Measurements from ENCODE around the gene WDR20.

WDR20 gene

DNA sequence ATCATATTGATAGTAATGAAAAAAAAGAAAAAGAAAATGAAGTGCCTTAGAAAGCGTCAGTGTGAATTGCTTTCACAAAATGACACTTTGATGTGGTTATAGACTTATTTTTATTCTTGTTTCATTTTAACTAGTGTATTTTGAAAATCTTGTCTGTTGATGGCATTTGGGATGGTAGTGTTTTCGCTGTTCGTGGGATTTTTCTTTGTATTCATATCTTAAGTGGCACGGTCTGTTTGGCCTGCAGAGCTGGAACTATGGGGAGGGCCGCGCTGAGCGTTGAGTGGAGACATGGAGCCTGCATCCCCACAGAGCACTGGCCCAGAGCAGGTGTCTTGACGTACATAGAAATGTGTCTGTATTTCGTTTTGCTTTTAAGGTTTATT, 61.6 kb downstream of the WDR20 start:
- no peak for DNase-seq

DNA sequence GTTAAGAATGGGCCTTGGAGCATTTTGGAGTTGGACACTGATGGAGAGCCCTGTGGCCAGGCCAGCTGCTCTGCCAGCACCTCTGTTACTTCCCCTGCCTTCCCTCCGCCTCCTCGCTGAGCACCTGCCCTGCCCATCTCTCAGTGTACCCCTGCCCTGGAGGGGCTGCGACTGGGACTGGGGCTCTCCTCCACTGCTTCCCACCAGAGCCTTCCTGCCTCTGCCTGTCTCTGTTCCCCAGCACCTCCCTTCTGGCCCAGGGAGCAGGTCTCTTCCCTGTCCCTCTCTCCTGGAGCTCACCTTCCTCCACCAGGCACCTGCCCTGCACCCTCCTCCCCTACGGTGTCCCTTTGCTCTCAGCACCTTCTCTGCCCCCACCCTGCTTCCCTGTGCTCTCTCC, 62.1 kb downstream of the WDR20 start:
- DNase-seq = no peak

DNA sequence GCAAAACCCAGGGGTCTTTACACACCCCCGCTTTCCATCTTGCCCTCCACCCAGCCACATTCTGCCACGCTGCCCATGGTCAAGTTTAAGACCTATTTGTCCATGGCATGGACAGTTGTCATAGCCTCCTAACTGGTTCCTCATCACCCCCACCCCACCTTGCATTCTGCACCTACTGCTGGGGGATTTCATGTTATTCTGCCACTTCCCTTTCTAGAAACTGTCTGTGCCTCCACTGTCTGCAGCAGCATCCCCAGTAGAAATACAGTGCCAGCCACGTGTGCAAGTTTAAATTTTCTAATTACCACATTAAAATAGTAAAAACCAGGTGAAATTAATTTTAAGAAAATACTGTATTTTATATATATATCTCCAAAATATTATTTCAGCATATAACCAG, 63.2 kb downstream of the WDR20 start:
- DNase-seq = no peak

DNA sequence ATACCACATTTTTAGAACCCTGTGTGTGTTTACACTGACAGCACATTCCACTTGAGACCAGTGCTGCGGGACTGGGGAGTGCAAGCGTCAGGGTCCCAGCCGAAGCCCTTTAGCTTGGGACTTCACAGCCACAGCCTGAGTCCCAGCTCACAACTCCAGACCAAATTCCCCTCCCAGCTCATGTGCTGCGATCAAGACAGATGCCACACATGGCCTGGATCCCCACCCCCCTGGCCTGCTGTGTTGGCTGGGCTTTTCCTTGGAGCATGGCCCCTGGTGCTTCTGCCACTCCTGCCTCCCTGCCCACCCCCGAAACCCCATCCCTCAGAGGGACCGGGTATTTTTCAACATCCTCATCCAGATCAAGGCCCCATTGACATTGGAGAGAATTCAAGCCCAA, 63.7 kb downstream of the WDR20 start:
- DNase-seq = no peak

DNA sequence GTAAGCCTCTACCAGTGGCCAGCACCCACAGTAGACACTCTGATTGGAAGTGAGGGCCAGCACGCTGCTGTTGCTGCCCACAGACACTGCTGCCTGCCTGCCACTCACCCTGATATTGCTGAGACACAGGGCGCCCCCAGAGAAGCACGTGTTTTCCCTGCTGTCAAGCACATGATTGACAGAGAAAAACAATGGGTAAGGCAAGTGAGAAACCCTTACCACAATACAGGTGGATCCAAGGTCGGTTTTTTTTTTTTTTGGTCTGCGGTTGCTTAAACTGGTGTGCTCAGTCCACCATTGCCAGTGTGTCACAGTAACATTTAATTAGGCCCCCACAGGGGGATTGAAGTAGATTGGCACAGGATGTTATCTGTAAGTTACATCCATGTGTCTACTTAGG, 65.9 kb downstream of the WDR20 start:
- DNase-seq = no peak

DNA sequence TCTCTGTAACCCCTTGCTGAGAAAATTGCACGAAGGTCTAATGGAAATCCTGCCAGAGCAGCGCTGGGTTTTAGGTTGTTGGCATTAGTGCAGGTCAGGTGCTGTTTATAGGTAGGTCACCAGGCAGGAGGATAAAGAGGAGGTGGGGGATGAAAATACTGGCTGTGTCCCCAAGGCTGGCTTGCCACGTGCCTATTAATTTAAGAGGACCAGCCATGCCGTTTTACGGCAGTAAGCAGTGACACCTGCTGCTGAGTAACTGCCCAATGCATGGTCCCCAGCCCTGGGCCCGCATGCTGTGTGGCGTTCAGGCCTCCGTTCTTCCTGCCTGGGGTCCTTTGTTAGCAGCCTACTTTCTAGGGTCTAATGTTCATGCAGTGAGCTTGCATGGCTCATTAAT, 67.2 kb downstream of the WDR20 start:
- DNase-seq = no peak

DNA sequence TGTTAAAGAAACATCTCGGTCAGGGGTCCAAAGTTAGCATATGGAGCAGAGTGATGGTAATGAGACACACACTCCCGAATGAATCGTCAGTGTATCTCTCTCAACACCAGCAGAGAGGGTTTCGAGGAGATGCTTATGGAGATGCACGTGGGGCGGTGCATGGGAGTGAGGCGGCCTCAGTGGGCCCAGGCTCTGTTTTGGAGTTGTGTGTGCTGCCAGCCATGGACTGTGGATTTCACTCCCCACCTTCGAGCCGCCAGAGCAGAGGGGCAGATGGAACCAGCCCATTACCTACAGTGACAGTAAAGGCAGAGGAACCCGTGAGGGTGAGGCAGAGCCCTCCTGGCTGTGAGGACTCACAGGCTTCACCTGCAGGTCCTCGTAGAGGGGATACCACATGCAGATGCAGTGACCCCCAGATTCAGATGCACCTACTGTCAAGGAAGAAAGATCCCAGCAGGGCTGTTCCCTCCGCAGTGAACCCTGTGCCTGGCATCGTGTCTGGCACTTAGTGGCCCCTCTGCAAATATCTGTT, 68.2 kb downstream of the WDR20 start:
- no peak for DNase-seq

DNA sequence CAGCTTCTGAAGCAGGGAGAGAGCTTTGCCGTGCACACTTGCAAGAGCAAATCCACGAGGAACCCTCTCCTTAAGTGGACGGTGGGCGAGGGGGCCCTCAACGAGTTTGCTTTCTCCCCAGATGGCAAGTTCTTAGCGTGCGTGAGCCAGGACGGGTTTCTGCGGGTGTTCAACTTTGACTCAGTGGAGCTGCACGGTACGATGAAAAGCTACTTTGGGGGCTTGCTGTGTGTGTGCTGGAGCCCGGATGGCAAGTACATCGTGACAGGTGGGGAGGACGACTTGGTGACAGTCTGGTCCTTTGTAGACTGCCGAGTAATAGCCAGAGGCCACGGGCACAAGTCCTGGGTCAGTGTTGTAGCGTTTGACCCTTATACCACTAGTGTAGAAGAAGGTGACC, 69.0 kb downstream of the WDR20 start:
- DNase-seq = no peak

DNA sequence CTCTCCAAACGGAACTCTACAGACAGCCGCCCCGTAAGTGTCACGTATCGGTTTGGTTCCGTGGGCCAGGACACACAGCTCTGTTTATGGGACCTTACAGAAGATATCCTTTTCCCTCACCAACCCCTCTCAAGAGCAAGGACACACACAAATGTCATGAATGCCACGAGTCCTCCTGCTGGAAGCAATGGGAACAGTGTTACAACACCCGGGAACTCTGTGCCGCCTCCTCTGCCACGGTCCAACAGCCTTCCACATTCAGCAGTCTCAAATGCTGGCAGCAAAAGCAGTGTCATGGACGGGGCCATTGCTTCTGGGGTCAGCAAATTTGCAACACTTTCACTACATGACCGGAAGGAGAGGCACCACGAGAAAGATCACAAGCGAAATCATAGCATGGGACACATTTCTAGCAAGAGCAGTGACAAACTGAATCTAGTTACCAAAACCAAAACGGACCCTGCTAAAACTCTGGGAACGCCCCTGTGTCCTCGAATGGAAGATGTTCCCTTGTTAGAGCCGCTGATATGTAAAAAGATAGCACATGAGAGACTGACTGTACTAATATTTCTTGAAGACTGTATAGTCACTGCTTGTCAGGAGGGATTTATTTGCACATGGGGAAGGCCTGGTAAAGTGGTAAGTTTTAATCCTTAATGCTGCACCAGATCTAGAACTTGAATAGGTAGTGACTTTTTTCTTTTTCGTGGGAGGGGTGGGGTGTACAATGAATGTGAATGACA, 69.7 kb downstream of the WDR20 start:
- DNase-seq = no peak

DNA sequence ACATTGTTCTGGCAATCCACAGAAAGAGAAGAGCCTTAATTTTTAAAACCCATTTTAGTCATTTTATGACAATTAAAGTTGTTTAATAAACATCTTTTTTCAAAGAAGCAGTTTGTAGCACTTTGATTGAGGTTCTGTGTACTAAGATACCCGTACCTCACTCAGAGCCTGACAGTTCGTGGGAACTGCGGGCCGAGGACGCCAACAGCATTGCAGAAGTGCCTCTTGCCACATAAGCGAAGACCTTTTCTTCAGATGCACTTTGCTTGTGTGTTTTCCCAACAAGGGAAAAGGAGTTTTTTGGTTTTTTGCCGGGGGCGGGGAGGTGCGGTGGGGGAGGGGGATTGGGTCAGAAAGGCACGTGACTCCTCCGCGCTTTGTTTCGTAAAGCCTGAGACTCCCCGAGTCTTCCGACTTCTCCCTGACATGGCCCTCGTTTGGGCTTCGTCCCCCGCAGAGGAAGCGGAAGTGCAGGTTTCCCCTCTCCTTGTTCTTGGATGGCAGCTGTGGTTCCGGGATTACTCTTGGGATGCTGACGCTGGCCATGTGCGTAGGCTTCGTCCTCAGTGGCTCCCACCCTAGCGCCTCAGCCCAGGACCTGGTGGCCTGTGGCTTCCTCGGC, 70.8 kb downstream of the WDR20 start:
- DNase-seq = peak in 2 of 3 donors; percentile 9 to 36

DNA sequence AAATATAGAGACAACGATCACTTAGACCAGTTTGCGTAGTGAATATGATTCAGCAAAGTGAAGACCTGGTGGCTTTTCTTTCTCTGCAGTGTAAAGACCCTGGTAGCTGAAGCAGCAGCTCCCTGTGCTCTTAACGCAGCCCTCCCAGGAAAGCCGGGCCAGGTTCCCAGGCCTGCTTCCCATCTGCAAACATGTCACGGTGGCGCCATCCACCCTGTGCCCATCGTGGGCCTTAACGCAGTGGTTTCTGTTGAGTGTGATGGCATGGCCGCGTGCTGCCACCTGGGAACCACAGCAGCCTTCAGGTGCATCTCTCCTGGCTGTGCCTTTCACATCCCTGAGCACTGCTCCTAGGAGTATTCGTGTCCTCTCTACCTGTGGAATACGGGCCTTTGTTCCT, 71.5 kb downstream of the WDR20 start:
- DNase-seq = no peak

DNA sequence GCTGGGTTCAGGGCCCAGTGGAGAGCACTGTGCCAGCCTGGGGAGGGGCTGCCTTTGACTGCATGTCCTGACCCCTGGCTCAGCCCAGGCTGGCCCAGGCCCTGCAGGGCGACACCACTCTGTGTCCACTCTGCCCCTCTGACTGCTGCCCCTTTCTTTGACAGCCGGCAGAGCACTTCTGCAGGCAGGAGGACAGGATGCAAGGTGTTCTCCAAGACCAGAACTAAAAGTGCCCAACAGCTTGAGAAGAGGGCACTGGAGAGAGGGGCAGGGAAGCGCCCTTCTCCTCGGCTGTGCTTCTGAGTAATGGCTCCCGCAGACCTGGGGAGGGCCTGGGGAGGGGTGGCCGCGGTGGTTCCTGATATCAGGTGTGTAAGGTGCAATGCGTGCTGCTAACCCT, 72.7 kb downstream of the WDR20 start:
- DNase-seq = no peak

DNA sequence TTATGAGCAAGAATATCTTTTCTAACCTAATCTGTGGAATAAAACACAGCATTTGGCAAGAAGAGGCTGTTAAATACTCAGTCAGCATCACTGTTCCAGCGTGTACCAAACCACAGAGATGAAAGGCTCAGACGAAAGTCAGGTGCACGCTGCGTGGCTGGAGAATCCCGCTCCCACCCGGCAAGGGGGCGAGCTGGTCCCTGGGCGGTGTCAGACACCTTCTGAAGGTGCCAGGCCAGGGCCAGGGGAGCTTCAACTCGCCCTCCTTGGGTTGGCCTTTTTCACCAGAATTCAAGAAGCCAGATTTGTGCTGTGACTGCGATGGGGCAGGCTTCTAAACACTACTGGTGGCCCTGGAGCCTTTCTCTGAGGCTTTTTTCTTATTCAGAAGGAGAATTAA, 73.1 kb downstream of the WDR20 start:
- DNase-seq = no peak

DNA sequence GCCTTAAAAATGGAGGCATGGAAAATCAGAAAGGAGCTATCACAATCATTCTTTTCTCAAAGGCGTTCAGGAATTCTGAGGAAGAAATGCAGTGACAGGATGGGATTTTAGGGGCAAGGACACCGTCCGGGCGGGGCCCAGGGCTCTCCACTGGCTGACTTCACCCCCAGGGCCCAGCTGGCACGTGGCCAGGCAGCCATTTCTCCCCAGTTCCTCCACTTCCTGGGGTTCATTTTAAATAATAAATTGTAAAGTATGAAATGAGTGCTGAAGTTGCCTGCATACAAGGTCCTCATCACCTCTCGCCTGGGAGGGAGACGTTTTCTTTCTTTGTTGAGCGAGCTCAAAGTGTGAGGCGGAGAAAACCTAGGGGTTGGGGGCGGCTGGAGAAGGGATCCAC, 73.8 kb downstream of the WDR20 start:
- DNase-seq = no peak

DNA sequence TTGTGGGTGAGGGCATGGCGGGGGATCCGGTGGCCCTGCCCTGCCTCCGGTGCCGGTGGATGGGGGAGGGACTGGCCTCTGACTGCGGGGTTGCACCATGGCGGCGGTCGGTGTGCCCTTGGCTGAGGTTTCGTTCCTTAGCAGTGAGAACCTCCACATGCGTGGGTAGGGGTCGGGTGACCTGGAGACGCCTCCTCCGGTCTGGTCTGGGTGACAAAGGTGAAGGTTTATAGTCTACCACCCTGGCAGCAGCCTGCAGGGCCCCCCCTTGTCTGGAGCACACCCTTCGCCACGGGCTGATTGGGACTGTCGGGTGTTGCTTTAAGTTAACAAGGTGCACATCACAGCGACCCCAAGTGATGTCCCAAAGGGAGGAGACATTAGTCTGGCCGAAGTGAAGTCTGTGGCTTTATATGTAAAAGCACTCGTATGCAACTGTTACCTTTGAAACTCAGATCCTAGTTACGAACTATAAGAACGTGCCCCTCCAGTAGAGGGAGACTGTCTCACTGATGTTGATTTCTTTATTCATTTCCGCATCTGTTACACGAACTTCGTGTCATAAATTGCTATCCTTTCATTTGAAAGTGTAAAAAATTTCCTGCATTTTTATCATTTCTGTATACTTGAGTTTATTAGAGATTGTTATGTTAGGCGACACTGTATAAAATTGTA, 74.4 kb downstream of the WDR20 start:
- DNase-seq = no peak

DNA sequence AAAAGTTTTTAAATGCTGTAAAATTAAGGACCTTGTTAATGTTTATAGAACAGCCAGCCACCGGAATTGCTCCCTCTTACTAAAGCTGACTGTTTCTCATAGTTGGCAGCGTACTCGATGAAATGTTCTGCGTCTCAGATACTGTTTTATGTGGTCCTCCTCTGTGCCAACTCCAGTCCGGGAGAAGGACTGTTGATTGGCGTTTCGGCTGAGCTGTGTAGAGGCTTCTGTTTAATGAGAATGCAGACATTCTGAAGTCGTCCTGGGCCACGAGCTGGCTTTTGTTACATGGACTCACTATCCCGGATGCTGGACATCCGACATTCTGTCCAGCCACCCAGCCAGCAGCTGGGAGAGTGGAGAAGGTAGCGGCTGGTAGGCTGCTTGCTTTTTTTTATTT, 75.4 kb downstream of the WDR20 start:
- no peak for DNase-seq

DNA sequence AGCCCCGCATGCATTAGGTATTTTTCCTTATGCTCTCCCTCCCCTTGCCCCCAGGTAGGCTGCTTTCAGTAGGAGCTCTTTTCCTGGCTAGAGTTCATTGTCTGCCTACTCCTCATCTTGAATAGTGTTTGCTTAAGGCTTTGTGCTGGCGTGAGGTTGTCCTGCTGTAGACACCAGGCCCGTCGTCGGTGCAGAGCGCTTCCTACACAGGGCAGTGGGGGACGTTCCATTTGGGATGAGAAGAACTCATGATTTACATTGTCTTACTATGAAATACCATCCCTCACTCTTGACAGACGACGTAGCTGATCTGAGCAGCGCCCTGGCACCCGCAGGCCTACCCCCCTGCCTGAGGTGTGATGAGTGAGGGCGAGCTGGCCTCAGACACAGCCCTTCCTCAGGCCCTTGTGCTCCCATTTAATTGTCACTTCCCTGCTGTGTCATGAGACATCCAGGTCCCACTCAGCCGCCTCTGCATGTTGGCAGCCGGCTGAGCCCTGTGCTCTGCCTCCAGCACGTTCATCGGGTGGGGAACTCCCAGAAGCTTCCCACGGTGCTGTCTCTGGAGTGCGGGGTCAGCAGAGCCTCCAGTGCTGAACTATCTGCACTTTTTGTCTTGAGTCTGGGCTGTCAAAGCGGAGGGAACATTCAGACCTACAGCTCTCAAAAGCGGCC, 76.0 kb downstream of the WDR20 start:
- DNase-seq = peak; percentile 75 to 83 (median 78)

DNA sequence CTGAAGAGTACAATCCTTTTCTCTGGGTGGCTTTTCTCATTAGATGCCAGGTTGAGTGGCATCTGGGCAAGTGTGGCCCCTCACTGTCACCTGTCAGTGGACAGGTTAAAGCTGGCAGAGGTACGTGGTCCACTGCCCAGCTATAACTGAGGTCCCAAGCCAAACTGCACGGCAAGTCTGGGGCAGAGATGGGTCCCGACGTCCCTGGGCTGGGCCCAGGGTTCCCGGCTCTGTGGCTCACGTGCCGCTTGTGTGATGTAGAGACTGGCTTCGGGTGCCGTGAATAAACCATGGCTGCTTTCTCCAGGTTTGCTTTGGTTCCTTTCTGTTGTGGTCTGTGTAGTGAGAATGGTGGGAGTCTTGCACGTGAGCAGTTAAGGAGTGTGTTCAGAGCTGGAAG, 77.7 kb downstream of the WDR20 start:
- DNase-seq = no peak

DNA sequence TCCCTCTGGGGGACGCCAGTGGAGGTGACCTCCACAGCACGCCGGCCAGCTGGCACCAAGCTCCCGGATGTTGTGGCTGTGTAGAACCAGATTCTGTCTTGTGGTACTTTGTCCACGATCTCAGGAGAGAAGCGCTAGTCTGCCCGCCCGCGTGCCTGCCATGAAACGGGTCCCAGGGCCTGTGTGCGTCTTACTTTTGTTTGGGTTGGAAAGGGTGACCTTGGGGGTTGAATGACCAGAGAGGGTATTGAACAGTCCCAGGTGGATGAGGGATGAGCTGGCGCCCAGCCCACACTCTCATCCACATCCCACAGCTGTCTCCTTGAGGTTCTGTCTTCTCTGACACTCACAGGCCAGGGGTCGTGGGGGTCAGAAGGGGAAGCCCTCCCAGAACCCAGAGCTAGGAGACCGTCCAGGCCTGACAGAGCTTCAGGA, 78.3 kb downstream of the WDR20 start:
- no peak for DNase-seq

DNA sequence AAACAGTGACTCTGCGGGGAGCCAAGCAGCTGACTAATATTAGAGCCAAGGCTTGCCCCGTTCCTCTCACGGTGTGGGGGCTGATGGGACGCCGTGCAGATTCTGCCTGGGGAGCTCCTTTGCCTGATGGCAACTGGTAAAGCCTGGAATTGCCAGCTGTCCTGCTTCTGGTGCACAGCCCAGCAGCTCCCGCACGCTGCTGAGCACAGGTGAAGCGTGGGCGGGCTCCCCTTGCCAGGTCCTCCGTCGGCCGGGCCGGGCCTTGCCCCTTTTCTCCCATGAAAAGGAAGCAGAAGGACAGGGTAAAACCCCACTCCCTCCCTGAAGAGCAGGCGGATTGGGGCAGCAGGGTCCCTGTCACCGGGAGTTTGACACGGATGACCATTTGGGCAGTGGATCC, 79.0 kb downstream of the WDR20 start:
- DNase-seq = no peak

DNA sequence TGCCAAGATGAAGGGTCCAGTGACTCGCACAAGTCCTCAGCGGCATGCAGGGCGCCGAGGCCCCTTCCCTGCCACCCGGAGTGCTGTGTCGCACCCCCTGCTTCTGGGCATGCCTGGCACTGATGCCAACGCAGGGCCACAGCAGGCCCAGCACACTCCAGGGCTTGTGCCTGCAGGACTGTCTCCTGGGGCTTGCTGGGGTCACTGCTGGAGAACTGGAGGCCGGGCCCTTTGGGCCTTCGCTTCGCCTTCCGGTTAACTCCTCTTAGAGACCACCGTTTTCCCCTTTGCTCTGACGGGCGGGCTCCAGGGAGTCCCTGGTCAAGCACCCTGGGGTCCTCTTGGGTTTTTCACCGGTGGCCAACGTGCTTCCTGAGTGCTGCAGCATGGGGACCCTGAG, 79.6 kb downstream of the WDR20 start:
- DNase-seq = no peak

DNA sequence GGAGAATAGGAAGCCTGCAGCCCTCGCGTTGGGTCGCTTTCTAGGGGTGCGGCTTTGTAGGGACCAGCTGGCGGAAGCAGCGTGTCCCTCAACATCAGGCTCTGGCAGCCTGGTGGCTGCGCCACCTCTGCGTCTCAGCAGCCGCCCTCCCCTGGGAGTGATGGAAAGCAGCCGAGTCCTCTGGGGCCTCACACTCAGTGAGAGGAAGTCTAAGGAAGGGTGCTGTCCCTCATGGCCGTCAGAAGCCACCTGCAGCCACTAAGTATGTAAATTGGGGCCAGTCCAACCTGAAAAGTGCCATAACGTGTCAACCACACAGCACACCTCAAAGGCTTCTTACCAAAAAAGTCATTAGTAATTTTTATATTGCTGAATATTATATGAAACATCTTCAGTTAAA, 80.3 kb downstream of the WDR20 start:
- no peak for DNase-seq

DNA sequence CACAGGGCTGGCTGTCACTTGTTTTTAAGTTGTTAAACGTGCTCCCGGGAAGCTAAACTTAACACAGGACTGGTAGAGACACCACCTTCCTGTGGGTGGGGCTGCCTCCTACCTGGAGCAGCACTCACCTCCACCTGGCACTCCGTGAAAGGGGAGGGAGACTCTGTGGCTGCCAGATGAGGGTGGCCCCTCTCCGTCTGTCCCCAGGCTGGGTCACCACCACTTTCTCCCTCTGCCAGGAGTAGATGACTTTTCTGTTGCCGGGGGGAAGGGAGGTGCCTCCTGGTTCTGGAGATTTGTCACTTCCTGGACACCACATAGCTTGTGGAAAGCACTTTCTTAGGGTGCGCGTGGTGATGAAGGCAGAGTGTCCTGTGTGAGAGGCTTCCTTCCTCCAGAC, 81.3 kb downstream of the WDR20 start:
- DNase-seq = peak; percentile 18 to 33 (median 32)
